Measurements from ENCODE around the gene ZNF462. TPM values are rescaled to one million over a fixed set of nuclear protein-coding genes. Genes with fewer than 3 reads are reported as not detected.

Gene ZNF462
- polyA plus RNA-seq, 2 of the 4 experiments (the other 2 are of a cell fraction), result 2.4 to 3.9 TPM

DNA sequence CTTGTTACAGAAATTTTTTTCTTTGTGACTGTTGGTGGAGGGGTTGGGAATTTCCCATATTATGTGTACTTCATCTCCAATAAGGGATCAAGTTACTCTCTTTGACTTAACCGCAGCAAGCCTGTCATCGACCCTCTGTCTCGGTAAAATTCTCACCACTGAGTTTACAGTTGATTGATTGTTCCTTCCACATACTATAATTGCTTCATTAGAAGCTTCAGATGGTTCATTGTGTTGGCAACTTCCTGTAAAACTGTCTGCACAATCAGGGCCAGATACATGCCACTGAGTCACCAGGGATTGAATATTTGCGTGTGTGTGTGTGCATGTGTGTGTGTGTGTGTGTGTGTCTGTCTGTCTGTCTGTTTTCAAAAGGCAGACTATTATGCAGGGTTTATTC is 176.6 kb downstream of the ZNF462 start (continued):
- TF ChIP-seq, protein P1, sequence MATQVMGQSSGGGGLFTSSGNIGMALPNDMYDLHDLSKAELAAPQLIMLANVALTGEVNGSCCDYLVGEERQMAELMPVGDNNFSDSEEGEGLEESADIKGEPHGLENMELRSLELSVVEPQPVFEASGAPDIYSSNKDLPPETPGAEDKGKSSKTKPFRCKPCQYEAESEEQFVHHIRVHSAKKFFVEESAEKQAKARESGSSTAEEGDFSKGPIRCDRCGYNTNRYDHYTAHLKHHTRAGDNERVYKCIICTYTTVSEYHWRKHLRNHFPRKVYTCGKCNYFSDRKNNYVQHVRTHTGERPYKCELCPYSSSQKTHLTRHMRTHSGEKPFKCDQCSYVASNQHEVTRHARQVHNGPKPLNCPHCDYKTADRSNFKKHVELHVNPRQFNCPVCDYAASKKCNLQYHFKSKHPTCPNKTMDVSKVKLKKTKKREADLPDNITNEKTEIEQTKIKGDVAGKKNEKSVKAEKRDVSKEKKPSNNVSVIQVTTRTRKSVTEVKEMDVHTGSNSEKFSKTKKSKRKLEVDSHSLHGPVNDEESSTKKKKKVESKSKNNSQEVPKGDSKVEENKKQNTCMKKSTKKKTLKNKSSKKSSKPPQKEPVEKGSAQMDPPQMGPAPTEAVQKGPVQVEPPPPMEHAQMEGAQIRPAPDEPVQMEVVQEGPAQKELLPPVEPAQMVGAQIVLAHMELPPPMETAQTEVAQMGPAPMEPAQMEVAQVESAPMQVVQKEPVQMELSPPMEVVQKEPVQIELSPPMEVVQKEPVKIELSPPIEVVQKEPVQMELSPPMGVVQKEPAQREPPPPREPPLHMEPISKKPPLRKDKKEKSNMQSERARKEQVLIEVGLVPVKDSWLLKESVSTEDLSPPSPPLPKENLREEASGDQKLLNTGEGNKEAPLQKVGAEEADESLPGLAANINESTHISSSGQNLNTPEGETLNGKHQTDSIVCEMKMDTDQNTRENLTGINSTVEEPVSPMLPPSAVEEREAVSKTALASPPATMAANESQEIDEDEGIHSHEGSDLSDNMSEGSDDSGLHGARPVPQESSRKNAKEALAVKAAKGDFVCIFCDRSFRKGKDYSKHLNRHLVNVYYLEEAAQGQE (IDR thresholded peaks at IDR 0.05), result no peak
- no peak for TF ChIP-seq TFCP2L1 (CRISPR knock-in tag; IDR thresholded peaks at IDR 0.05)
- TF ChIP-seq ESRRA (IDR thresholded peaks at IDR 0.05; ENCODE audit: borderline replicate concordance, low read length), result no peak
- no peak for TF ChIP-seq CHD2 (IDR thresholded peaks at IDR 0.05; ENCODE audit: low read length, partially characterized antibody)
- TF ChIP-seq BHLHE40 (IDR thresholded peaks at IDR 0.05; ENCODE audit: low read depth, low read length), result no peak
- TF ChIP-seq POLR2A (IDR thresholded peaks at IDR 0.05; ENCODE audit: low read length), result no peak
- no peak for TF ChIP-seq RARB (CRISPR knock-in tag; IDR thresholded peaks at IDR 0.05)
- TF ChIP-seq HOXB5 (CRISPR knock-in tag; IDR thresholded peaks at IDR 0.05), result no peak

DNA sequence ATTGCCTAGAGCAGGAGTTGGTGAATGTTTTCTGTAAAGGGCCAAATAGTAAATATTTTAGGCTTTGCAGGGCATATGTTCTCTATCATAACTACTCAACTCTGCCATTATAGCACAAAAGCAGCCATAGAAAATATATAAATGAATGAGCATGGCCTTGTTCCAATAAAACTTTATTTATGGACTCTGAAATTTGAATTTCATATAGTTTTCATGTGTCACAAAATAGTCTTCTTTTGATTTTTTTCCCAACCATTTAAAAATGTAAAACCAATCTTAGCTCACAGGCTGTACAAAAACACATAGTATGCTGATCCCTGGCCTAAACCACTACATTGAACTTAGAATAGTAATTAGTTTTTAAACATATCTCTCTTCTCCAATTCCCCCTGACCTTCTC is 179.6 kb downstream of the ZNF462 start:
- no peak for ATAC-seq
- no peak overlapping the region for H3K4me3 ChIP-seq
- no peak overlapping the region for H3K4me2 ChIP-seq
- H3K27ac ChIP-seq, result no peak overlapping the region
- H3K4me1 ChIP-seq, result no peaks in the 10 kb centered on the region
- no peak for TF ChIP-seq GATA3 (IDR thresholded peaks at IDR 0.05; ENCODE audit: borderline replicate concordance)
- CTCF ChIA-PET, result interaction anchor here (1.5 kb wide), 1 partner anchor 179 kb away, joined by 3 read pairs; no protein-coding TSS in a partner anchor
- DNase-seq (ENCODE audit: low read depth in 1 of 2, low spot score in 1 of 2), result no peak
- no peaks in the 10 kb centered on the region for H3K9me3 ChIP-seq
- no peak for FAIRE-seq
- POLR2A ChIA-PET, result no interaction called here

DNA sequence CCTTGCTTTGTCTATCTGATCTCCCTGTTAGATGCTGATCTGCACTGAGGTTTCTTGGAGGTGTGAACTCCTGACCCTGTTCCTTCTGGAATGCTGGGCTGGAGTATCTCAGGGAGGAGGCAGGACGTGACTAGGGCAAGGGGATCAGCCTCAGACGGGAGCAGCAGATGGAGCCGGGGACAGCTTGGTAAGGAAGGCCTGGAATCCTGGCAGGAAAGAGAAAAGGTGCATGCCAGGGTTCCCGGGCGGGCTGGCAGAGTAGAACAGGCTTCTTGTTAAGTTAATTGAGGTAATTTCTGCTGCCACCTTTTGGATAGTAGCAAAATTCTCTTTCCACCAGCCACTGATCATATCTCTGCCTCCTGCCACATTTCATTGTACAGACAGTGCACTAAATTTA is 180.9 kb downstream of the ZNF462 start:
- Histone ChIP-seq H3K4me3 (no peak overlapping the region), H3K4me2 (no peak overlapping the region), H3K9me3 (no peaks in the 10 kb centered on the region), H3K27ac (no peak overlapping the region), H3K4me1 (no peaks in the 10 kb centered on the region)
- FAIRE-seq, result no peak
- CTCF ChIA-PET, result interaction anchor here (0.6 to 1.5 kb wide), 5 partner anchors 13 to 822 kb away, joined by 3 to 8 read pairs (median 3); no protein-coding TSS in a partner anchor
- POLR2A ChIA-PET, result no interaction called here
- ATAC-seq, result no peak; a peak in 1 of 6 replicates
- 33% methylated on average over 5 of the region's 5 CpGs for WGBS (ENCODE audit: missing lambda C conversion rate)
- TF ChIP-seq BHLHE40 (IDR thresholded peaks at IDR 0.05; ENCODE audit: low read depth, low read length) (no peak), RAD21 (conservative IDR thresholded peaks at IDR 0.05 in 1 of 2, IDR thresholded peaks at IDR 0.05 in 1 of 2) (peak; percentile 13 to 21; a peak in 1 of 5 replicates)
- no peak for DNase-seq (ENCODE audit: low read depth in 1 of 2, low spot score in 1 of 2)

DNA sequence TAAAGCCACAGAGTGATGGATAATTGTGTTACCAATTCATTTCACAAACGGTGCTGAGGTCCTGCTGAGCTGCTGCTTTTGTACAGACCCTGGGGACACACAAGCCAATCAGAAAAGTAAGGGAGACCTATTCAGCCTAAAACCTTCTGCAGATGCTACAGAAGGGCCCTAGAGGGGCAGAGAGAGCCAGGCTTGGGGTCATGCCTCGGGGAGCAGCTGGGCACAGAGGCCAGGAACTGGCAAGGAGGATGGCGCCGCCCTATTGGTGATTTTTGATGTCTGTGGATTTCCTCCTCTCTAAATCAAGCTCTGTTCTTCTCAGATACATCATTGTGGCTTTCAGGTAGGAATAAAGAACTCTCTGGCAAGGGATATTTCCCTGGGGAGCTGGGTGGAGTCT is 181.9 kb downstream of the ZNF462 start:
- FAIRE-seq (no peak), ATAC-seq (peak in 1 of 2 experiments; percentile 30; a peak in 1 of 6 replicates), DNase-seq (ENCODE audit: low read depth in 1 of 2, low spot score in 1 of 2) (no peak)
- no peak overlapping the region for H3K4me2 ChIP-seq
- no peaks in the 10 kb centered on the region for H3K4me1 ChIP-seq
- H3K27ac ChIP-seq, result no peak overlapping the region
- CTCF ChIA-PET, result interaction anchor here (0.9 to 1.4 kb wide), 3 partner anchors 12 to 53 kb away, joined by 3 to 4 read pairs (median 3); no protein-coding TSS in a partner anchor
- 48% methylated on average over 3 of the region's 4 CpGs for WGBS (ENCODE audit: missing lambda C conversion rate)
- POLR2A ChIA-PET, result no interaction called here
- no peak overlapping the region for H3K4me3 ChIP-seq
- TF ChIP-seq ZFP36 (IDR thresholded peaks at IDR 0.05; ENCODE audit: borderline replicate concordance, partially characterized antibody), result no peak
- no peak for TF ChIP-seq KDM5A (IDR thresholded peaks at IDR 0.05)
- no peak for TF ChIP-seq ESRRA (IDR thresholded peaks at IDR 0.05; ENCODE audit: borderline replicate concordance, low read length)
- TF ChIP-seq FOXS1 (CRISPR knock-in tag; IDR thresholded peaks at IDR 0.05), result no peak
- TF ChIP-seq TFCP2L1 (CRISPR knock-in tag; IDR thresholded peaks at IDR 0.05), result no peak
- TF ChIP-seq, protein P2, sequence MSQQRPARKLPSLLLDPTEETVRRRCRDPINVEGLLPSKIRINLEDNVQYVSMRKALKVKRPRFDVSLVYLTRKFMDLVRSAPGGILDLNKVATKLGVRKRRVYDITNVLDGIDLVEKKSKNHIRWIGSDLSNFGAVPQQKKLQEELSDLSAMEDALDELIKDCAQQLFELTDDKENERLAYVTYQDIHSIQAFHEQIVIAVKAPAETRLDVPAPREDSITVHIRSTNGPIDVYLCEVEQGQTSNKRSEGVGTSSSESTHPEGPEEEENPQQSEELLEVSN (IDR thresholded peaks at IDR 0.05; ENCODE audit: borderline replicate concordance, low read depth), result no peak
- TF ChIP-seq RCOR1 (IDR thresholded peaks at IDR 0.05; ENCODE audit: low read depth, low read length), result no peak
- TF ChIP-seq, protein P3, sequence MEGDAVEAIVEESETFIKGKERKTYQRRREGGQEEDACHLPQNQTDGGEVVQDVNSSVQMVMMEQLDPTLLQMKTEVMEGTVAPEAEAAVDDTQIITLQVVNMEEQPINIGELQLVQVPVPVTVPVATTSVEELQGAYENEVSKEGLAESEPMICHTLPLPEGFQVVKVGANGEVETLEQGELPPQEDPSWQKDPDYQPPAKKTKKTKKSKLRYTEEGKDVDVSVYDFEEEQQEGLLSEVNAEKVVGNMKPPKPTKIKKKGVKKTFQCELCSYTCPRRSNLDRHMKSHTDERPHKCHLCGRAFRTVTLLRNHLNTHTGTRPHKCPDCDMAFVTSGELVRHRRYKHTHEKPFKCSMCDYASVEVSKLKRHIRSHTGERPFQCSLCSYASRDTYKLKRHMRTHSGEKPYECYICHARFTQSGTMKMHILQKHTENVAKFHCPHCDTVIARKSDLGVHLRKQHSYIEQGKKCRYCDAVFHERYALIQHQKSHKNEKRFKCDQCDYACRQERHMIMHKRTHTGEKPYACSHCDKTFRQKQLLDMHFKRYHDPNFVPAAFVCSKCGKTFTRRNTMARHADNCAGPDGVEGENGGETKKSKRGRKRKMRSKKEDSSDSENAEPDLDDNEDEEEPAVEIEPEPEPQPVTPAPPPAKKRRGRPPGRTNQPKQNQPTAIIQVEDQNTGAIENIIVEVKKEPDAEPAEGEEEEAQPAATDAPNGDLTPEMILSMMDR (IDR thresholded peaks at IDR 0.05), result 0 out of 3 replicates have a peak, but pooled peaks have one; percentile 16
- TF ChIP-seq POLR2AphosphoS2 (conservative IDR thresholded peaks at IDR 0.05; ENCODE audit: low read length), result no peak
- no peak for TF ChIP-seq CHD2 (IDR thresholded peaks at IDR 0.05; ENCODE audit: low read length, partially characterized antibody)
- TF ChIP-seq RAD21 (conservative IDR thresholded peaks at IDR 0.05 in 1 of 2, IDR thresholded peaks at IDR 0.05 in 1 of 2), result peak in 1 of 2 experiments; percentile 17; a peak in 1 of 5 replicates
- no peaks in the 10 kb centered on the region for H3K9me3 ChIP-seq
